ENCODE data around the gene MFSD12.

Gene MFSD12

GRCh38 chr19:3494559-3494958, 62.8 kb downstream of the MFSD12 start:
- Histone ChIP-seq H3K9ac (ENCODE audit: low read length) (no peak overlapping the region), H3K27me3 (ENCODE audit: control insufficient read depth in 1 of 2, insufficient read depth in 2 of 2, low read length in 2 of 2) (no peaks in the 10 kb centered on the region), H3K36me3 (ENCODE audit: insufficient read depth, low read length) (peaks cover 22% of the 10 kb centered on the region), H3K27ac (ENCODE audit: low read depth, low read length) (no peak overlapping the region), H3K4me3 (ENCODE audit: low read depth in 1 of 2, low read length in 2 of 2) (no peak overlapping the region), H3K9me3 (ENCODE audit: low read length) (no peaks in the 10 kb centered on the region), H3K4me1 (ENCODE audit: insufficient read depth, low read length) (peaks cover 5% of the 10 kb centered on the region)
